GM12878 (cell line): ENCODE measurements around the gene TMCC2. TPM values are rescaled to one million over a fixed set of nuclear protein-coding genes. Genes with fewer than 3 reads are reported as not detected.

Experiments
- ATAC-seq: fragments of 200-7000 bp; cut with Tn5 transposase; 3 replicates; pipeline ENCODE4 v1.9.1; 2020; ENCODE audit warnings: mild to moderate bottlenecking, moderate library complexity
- BruUV-seq: library from RNA; stranded (reverse); fragments of 400-500 nt; replicated peaks from 2 replicates; lab custom pipeline; 2021; lab: Mats Ljungman, UMichigan
- CTCF ChIA-PET: fragments of 300-600 bp; sonication (Branson Sonifier 250); formaldehyde crosslinking; extraction: SDS; loops from one replicate; lab custom pipeline; 2021; ENCODE audit warnings: inconsistent platforms; lab: Yijun Ruan, JAX
- POLR2A ChIA-PET: fragments of 350-600 bp; formaldehyde crosslinking; extraction: SDS; loops from one replicate; lab custom pipeline; 2021; ENCODE audit warnings: inconsistent platforms; lab: Charles Lee
- RAD21 ChIA-PET: fragments of 300-600 bp; sonication (Branson Sonifier 250); formaldehyde crosslinking; loops from one replicate; lab custom pipeline; 2023; ENCODE audit warnings: antibody characterized with exemption; ENCODE audit not compliant: unreplicated experiment; lab: Charles Lee
- SMC1A ChIA-PET: fragments of 300-600 bp; sonication (Branson Sonifier 250); formaldehyde crosslinking; loops from one replicate; lab custom pipeline; 2023; ENCODE audit not compliant: unreplicated experiment, uncharacterized antibody; lab: Charles Lee
- DNase-seq: peaks from one replicate; pipeline ENCODE4 v3.0.0-alpha.2; 2011; ENCODE audit warnings: low read depth, low spot score
- FAIRE-seq: peaks from 3 replicates; lab custom pipeline; 2011; peaks lifted over from hg19 to GRCh38; lab: Jason Lieb, UNC
- H2AFZ ChIP-seq: 2 replicates; pipeline ENCODE4 v1.6.0; 2011; ENCODE audit warnings: low read depth, low read length, control low read depth; ENCODE audit not compliant: control insufficient read depth
- H3K27ac ChIP-seq: 2 replicates; pipeline ENCODE4 v1.5.1; 2011; ENCODE audit warnings: control low read depth; ENCODE audit not compliant: control insufficient read depth, insufficient read depth
- H3K27me3 ChIP-seq, 2 experiments: replicated peaks in 1 of 2; 2 replicates each; pipeline versions ENCODE4 v1.6.0 to v1.6.1; 2011; ENCODE audit warnings: low read length in 1 of 2; ENCODE audit not compliant: control insufficient read depth in 2 of 2, insufficient read depth in 2 of 2
- H3K36me3 ChIP-seq, 2 experiments: 2 replicates each; pipeline ENCODE4 v1.5.1; 2011; ENCODE audit warnings: low read length in 1 of 2; ENCODE audit not compliant: control insufficient read depth in 2 of 2, insufficient read depth in 2 of 2
- H3K4me1 ChIP-seq: 2 replicates; pipeline ENCODE4 v1.6.1; 2011; ENCODE audit warnings: mild to moderate bottlenecking, low read length, moderate library complexity, mixed read lengths; ENCODE audit not compliant: control insufficient read depth, insufficient read depth
- H3K4me2 ChIP-seq: 2 replicates; pipeline ENCODE4 v1.6.0; 2011; ENCODE audit warnings: control low read depth; ENCODE audit not compliant: control insufficient read depth, insufficient read depth
- H3K4me3 ChIP-seq: fragments of 200-600 bp; sonication (generic); 2 replicates; pipeline ENCODE4 v1.5.1; 2016
- H3K79me2 ChIP-seq: 2 replicates; pipeline ENCODE4 v1.6.0; 2011; ENCODE audit warnings: low read length; ENCODE audit not compliant: control insufficient read depth, insufficient read depth
- H3K9ac ChIP-seq: 2 replicates; pipeline ENCODE4 v1.8.0; 2011; ENCODE audit warnings: low read length, control low read depth, mixed read lengths; ENCODE audit not compliant: control insufficient read depth, insufficient read depth
- H3K9me3 ChIP-seq: replicated peaks from 3 replicates; pipeline ENCODE4 v1.5.1; 2011; ENCODE audit warnings: mild to moderate bottlenecking, low read length; ENCODE audit not compliant: control insufficient read depth, insufficient read depth
- H4K20me1 ChIP-seq: 2 replicates; pipeline ENCODE4 v1.6.0; 2011; ENCODE audit not compliant: control insufficient read depth, insufficient read depth
- ELK1 ChIP-seq: IDR thresholded peaks from 2 replicates; pipeline ENCODE4 v1.6.1; 2012; ENCODE audit warnings: low read depth, low read length, improper control_type of control experiment
- IKZF1 ChIP-seq: fragments of 450-650 bp; conservative IDR thresholded peaks from 2 replicates; pipeline ENCODE4 v1.6.1; 2017; ENCODE audit warnings: antibody characterized with exemption, mild to moderate bottlenecking
- KAT2A ChIP-seq: conservative IDR thresholded peaks from 2 replicates; pipeline ENCODE4 v1.6.1; 2011; ENCODE audit warnings: low read depth, low read length; ENCODE audit not compliant: control insufficient read depth
- MXI1 ChIP-seq: fragments of 150-350 bp; IDR thresholded peaks from 2 replicates; pipeline ENCODE4 v1.6.1; 2011; ENCODE audit warnings: low read depth, mild to moderate bottlenecking, inconsistent platforms, low read length, improper control_type of control experiment
- MYB ChIP-seq: fragments of 150-350 bp; IDR thresholded peaks from 2 replicates; pipeline ENCODE4 v1.6.1; 2014; ENCODE audit warnings: mild to moderate bottlenecking, low read depth, low read length, borderline replicate concordance
- MYC ChIP-seq: IDR thresholded peaks from 2 replicates; pipeline ENCODE4 v1.6.1; 2011; ENCODE audit warnings: mild to moderate bottlenecking, low read length, moderate library complexity, inconsistent platforms; ENCODE audit not compliant: insufficient read depth, insufficient replicate concordance, insufficient read length, severe bottlenecking
- NFYA ChIP-seq: IDR thresholded peaks from 2 replicates; pipeline ENCODE4 v1.6.1; 2011; ENCODE audit warnings: low read depth, mild to moderate bottlenecking, low read length, improper control_type of control experiment, borderline replicate concordance
- POLR2AphosphoS5 ChIP-seq: IDR thresholded peaks from 2 replicates; pipeline ENCODE4 v1.6.1; 2011; ENCODE audit warnings: mild to moderate bottlenecking, low read length, inconsistent platforms
- RAD51 ChIP-seq: fragments of 450-650 bp; IDR thresholded peaks from 2 replicates; pipeline ENCODE4 v1.6.1; 2016; ENCODE audit warnings: moderate library complexity, mild to moderate bottlenecking, inconsistent platforms
- RB1 ChIP-seq: fragments of 450-650 bp; formaldehyde crosslinking; IDR thresholded peaks from 2 replicates; pipeline ENCODE4 v1.6.1; 2017; ENCODE audit warnings: mild to moderate bottlenecking, borderline replicate concordance
- STAT1 ChIP-seq: fragments of 450-650 bp; conservative IDR thresholded peaks from 2 replicates; pipeline ENCODE4 v1.6.1; 2014; ENCODE audit warnings: antibody characterized with exemption, mild to moderate bottlenecking
- SUPT20H ChIP-seq: IDR thresholded peaks from 2 replicates; pipeline ENCODE4 v1.6.1; 2011; ENCODE audit warnings: low read depth, mild to moderate bottlenecking, low read length, moderate library complexity, borderline replicate concordance; ENCODE audit not compliant: control insufficient read depth
- WGBS: methylation state at CpG from one replicate; pipeline ENCODE4 v1.1.6; 2016; ENCODE audit warnings: low lambda C conversion rate; ENCODE audit not compliant: insufficient replicate concordance, insufficient coverage; ENCODE audit errors: missing lambda C conversion rate; 5-methylcytosine and 5-hydroxymethylcytosine counted together
- in situ Hi-C: fragments of 300-500 bp; cut with MboI; formaldehyde crosslinking; loops from 9 replicates; pipeline ENCODE4 v1.14.3; 2018; ENCODE audit warnings: mixed read lengths
- intact Hi-C: fragments of 100-400 bp; cut with micrococcal nuclease; formaldehyde crosslinking; loops from one replicate; pipeline ENCODE4 v1.14.2; 2022; ENCODE audit not compliant: unreplicated experiment
- polyA plus RNA-seq, 11 experiments: library from polyadenylated mRNA; depleted of rRNA in 4 of 11; unstranded in 6 of 11; stranded (reverse) in 5 of 11; fragments of >200 nt; fragmentation: Nextera tagmentation in 4 of 11; fragmentation: Illumina TruSeq in 1 of 11; extraction: Ambion mirVana in 4 of 11; extraction: Trizol in 1 of 11; gene quantifications; 1 replicate in 1 of 11; 2 replicates in 10 of 11; pipeline versions ENCODE4 v1.2.1 to v1.2.3, GENCODE V29; 2011 to 2016; ENCODE audit warnings: inconsistent platforms in 2 of 11, missing spikeins in 2 of 11, low read depth in 1 of 11
- total RNA-seq, 4 experiments: library from RNA; depleted of rRNA in 3 of 4; stranded (reverse); fragments of >200 nt in 3 of 4; fragmentation: Illumina TruSeq in 1 of 4; extraction: Trizol in 1 of 4; gene quantifications; 2 replicates each; pipeline versions ENCODE4 v1.2.1 to v1.2.3, GENCODE V29; 2013 to 2021

Gene TMCC2
- total and polyA plus RNA-seq, 10 of the 15 experiments (the other 5 are each of a cell fraction or from before 2014, with no cell fraction given): 0.06 to 2.3 (median 0.76) TPM

DNA sequence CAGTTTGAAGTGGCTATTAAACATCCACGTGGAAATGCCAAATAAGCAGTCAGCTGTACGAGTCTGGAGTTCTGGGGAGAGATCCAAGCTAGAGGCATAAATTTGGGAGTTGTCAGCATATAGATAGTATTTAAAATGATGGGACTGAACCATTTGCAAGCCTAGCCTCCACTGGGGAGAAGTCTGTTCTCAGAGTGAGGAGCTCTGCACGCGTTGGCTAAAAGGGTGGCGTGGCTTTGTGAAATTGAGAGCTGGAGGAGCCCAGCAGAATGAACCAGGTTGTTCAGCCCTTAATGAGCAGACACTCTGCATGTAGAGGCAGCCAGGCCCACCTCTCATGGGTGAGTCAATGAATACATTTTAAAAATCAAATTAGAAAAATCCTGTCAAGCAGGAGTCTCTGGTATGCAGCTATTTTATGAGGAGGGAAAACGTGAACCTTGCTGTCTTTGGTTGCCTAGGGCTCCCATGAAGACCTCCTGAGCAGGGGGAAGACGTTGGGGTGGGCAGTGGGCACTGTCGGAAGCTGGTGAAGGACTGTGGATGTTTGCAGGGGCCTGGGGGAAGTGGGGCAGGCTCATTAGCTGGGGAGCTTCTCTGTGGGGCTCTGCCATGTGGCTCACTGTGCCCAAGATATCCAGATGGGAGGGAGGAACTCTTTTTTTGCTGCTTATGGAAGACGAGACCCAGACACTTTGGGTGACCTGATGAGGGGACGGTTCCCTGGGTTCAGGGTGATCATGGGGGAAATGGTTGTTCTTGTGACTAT lies 18.8 kb downstream of the TMCC2 start:
- Histone ChIP-seq H4K20me1 (no peaks in the 10 kb centered on the region), H3K9ac (no peak overlapping the region), H3K79me2 (no peaks in the 10 kb centered on the region), H3K9me3 (no peaks in the 10 kb centered on the region), H3K27ac (no peak overlapping the region), H3K4me2 (no peak overlapping the region), H3K27me3 (peaks cover 0 to 3% of the 10 kb centered on the region in 2 experiments; a peak in 3 of 4 replicates), H2AFZ (no peak overlapping the region), H3K4me1 (no peaks in the 10 kb centered on the region), H3K36me3 (no peaks in the 10 kb centered on the region), H3K4me3 (no peak overlapping the region)
- no peak for DNase-seq
- RAD21 ChIA-PET: interaction anchor here (0.5 to 24.5 kb wide), 6 partner anchors 6 to 1233 kb away, joined by 3 to 728 read pairs (median 3); partner anchors contain the start of gene TMCC2
- POLR2A ChIA-PET: interaction anchor here (0.6 to 2.2 kb wide), 6 partner anchors 9 to 112 kb away, joined by 3 to 12 read pairs (median 6); partner anchors contain the start of gene TMCC2
- intact Hi-C loops (no loop called here), in situ Hi-C loops (no loop called here)
- no peak for ATAC-seq
- no TSS peak for BruUV-seq
- 36% methylated on average over 10 of the region's 10 CpGs for WGBS
- SMC1A ChIA-PET: interaction anchor here (0.6 to 11.7 kb wide), 5 partner anchors 7 to 141 kb away, joined by 3 to 154 read pairs (median 15); partner anchors contain the start of gene TMCC2
- TF ChIP-seq SUPT20H: no peak
- no peak for TF ChIP-seq NFYA
- no peak for TF ChIP-seq RB1
- TF ChIP-seq IKZF1: no peak
- no peak for TF ChIP-seq STAT1
- TF ChIP-seq RAD51: no peak
- no peak for TF ChIP-seq POLR2AphosphoS5
- TF ChIP-seq KAT2A: no peak
- no peak for TF ChIP-seq MYB
- TF ChIP-seq MXI1: no peak
- TF ChIP-seq ELK1: no peak
- TF ChIP-seq MYC: no peak
- CTCF ChIA-PET: interaction anchor here (0.9 to 22.4 kb wide), 8 partner anchors 10 to 185 kb away, joined by 3 to 836 read pairs (median 5); partner anchors contain the start of gene TMCC2
- FAIRE-seq: no peak
